B cell (primary cell): ENCODE results near the gene IL4R. TPM values are rescaled to one million over a fixed set of nuclear protein-coding genes. Genes with fewer than 3 reads are reported as not detected.

ENCODE experiments used
- ATAC-seq: fragments of 200-7000 bp; cut with Tn5 transposase; one replicate; pipeline ENCODE4 v1.10.0; 2021; ENCODE audit warnings: low read depth, mild to moderate bottlenecking, moderate number of reproducible peaks, moderate library complexity
- CTCF ChIA-PET: fragments of 350-600 bp; sonication (Branson Sonifier 250); formaldehyde crosslinking; loops from one replicate; lab custom pipeline; 2021; ENCODE audit warnings: antibody characterized with exemption, inconsistent platforms; lab: Charles Lee
- POLR2A ChIA-PET: fragments of 350-600 bp; sonication (Branson Sonifier 250); formaldehyde crosslinking; loops from one replicate; lab custom pipeline; 2021; ENCODE audit warnings: antibody characterized with exemption; lab: Charles Lee
- DNase-seq: peaks from one replicate; pipeline ENCODE4 v3.0.0; 2013
- H2AFZ ChIP-seq: 2 replicates; pipeline ENCODE4 v1.6.1; 2012; ENCODE audit warnings: mild to moderate bottlenecking, low read depth, low read length; ENCODE audit not compliant: insufficient read depth, poor library complexity, severe bottlenecking
- H3K27ac ChIP-seq, 2 donors: 1 replicate in 1 of 2; 2 replicates in 1 of 2; pipeline ENCODE4 v1.5.1; 2012 to 2013; ENCODE audit warnings: low read length in 2 of 2, mild to moderate bottlenecking in 2 of 2, moderate library complexity in 1 of 2
- H3K27me3 ChIP-seq, 4 experiments: fragments of 200-600 bp in 1 of 4; sonication (generic) in 1 of 4; replicated peaks in 1 of 4; 1 replicate in 2 of 4; 2 replicates in 2 of 4; pipeline versions ENCODE4 v1.6.1 to v1.7.0; 2013 to 2016; ENCODE audit warnings: low read length in 3 of 4, mild to moderate bottlenecking in 2 of 4, mixed read lengths in 1 of 4, moderate library complexity in 1 of 4; ENCODE audit not compliant: insufficient read depth in 4 of 4, control insufficient read depth in 3 of 4; ENCODE audit errors: control extremely low read depth in 1 of 4
- H3K36me3 ChIP-seq, 2 experiments: replicated peaks in 1 of 2; 1 replicate in 1 of 2; 2 replicates in 1 of 2; pipeline versions ENCODE4 v1.6.1 to v1.7.1; 2013; ENCODE audit warnings: low read length in 1 of 2; ENCODE audit not compliant: insufficient read depth in 2 of 2, control insufficient read depth in 1 of 2; ENCODE audit errors: control extremely low read depth in 1 of 2, extremely low read depth in 1 of 2
- H3K4me1 ChIP-seq, 2 donors: fragments of 200-600 bp in 1 of 2; sonication (generic) in 1 of 2; 1 replicate in 1 of 2; 2 replicates in 1 of 2; pipeline versions ENCODE4 v1.5.1 to v1.6.1; 2013 to 2017; ENCODE audit warnings: low read length in 2 of 2; ENCODE audit not compliant: control insufficient read depth in 2 of 2, insufficient read depth in 2 of 2
- H3K4me2 ChIP-seq: replicated peaks from 2 replicates; pipeline ENCODE3; 2012; ENCODE audit warnings: mild to moderate bottlenecking, low read depth, low read length; ENCODE audit not compliant: poor library complexity, severe bottlenecking
- H3K4me3 ChIP-seq, 5 experiments: fragments of 200-600 bp in 1 of 5; sonication (generic) in 1 of 5; 1 replicate in 3 of 5; 2 replicates in 2 of 5; pipeline versions ENCODE4 v1.5.1 to v1.7.0; 2011 to 2016; ENCODE audit warnings: low read length in 4 of 5, mild to moderate bottlenecking in 4 of 5, low read depth in 2 of 5, control low read depth in 1 of 5, moderate library complexity in 1 of 5; ENCODE audit not compliant: insufficient read depth in 1 of 5; ENCODE audit errors: control extremely low read depth in 1 of 5, extremely low read depth in 1 of 5
- H3K79me2 ChIP-seq: fragments of 200-600 bp; sonication (generic); one replicate; pipeline ENCODE4 v1.6.0; 2016; ENCODE audit warnings: low read length; ENCODE audit not compliant: control insufficient read depth, insufficient read depth
- H3K9ac ChIP-seq: fragments of 200-600 bp; sonication (generic); 2 replicates; pipeline ENCODE4 v1.6.1; 2017; ENCODE audit warnings: mild to moderate bottlenecking, low read length, moderate library complexity
- H3K9me3 ChIP-seq, 3 donors: one replicate each; pipeline versions ENCODE4 v1.6.1 to v1.7.1; 2013; ENCODE audit warnings: low read length in 2 of 3; ENCODE audit not compliant: control insufficient read depth in 2 of 3, insufficient read depth in 1 of 3; ENCODE audit errors: control extremely low read depth in 1 of 3
- H4K20me1 ChIP-seq: 2 replicates; pipeline ENCODE4 v1.6.0; 2012; ENCODE audit warnings: mild to moderate bottlenecking, low read length; ENCODE audit not compliant: insufficient read depth, control insufficient read depth, poor library complexity, severe bottlenecking
- H3K27ac Mint-ChIP-seq: one replicate; pipeline ENCODE4 v1.8.0; 2021; ENCODE audit warnings: mixed read lengths
- H3K27me3 Mint-ChIP-seq: one replicate; pipeline ENCODE4 v1.8.0; 2021; ENCODE audit warnings: mixed read lengths
- H3K4me1 Mint-ChIP-seq: one replicate; pipeline ENCODE4 v1.8.0; 2021; ENCODE audit warnings: mixed read lengths
- H3K4me3 Mint-ChIP-seq: one replicate; pipeline ENCODE4 v1.8.0; 2021; ENCODE audit warnings: mixed read lengths
- H3K9me3 Mint-ChIP-seq: one replicate; pipeline ENCODE4 v1.8.0; 2022; ENCODE audit warnings: mixed read lengths; ENCODE audit not compliant: insufficient read depth
- EZH2 ChIP-seq: IDR thresholded peaks from 2 replicates; pipeline ENCODE4 v1.6.1; 2012; ENCODE audit warnings: borderline replicate concordance, low read depth, mild to moderate bottlenecking, moderate library complexity, low read length; ENCODE audit not compliant: insufficient read depth, poor library complexity, severe bottlenecking
- WGBS: methylation state at CpG from one replicate; pipeline ENCODE4 v1.1.5; 2013; ENCODE audit warnings: missing lambda C conversion rate; ENCODE audit not compliant: insufficient coverage; 5-methylcytosine and 5-hydroxymethylcytosine counted together
- intact Hi-C: fragments of 100-400 bp; cut with micrococcal nuclease; formaldehyde crosslinking; loops from one replicate; pipeline ENCODE4 v1.10.0; 2022
- polyA plus RNA-seq: library from polyadenylated mRNA; depleted of rRNA; stranded (reverse); fragments of >200 nt; gene quantifications from 2 replicates; pipeline ENCODE4 v1.2.3, GENCODE V29; 2012
- total RNA-seq, 2 donors: library from RNA; stranded (reverse); fragments of 120-200 nt in 1 of 2; gene quantifications; 1 replicate in 1 of 2; 2 replicates in 1 of 2; pipeline versions ENCODE4 v1.2.3 to v1.2.4, GENCODE V29; 2013 to 2022
- TF ChIP-seq, protein P1 (sequence below): fragments of 200-600 bp; IDR thresholded peaks from one replicate; pipeline ENCODE4 v1.8.0; 2022; ENCODE audit warnings: antibody characterized with exemption, mild to moderate bottlenecking

IL4R gene
- total and polyA plus RNA-seq, 2 donors (not counting 1 experiment from before 2014, with no cell fraction given) = 311 to 966 TPM

DNA sequence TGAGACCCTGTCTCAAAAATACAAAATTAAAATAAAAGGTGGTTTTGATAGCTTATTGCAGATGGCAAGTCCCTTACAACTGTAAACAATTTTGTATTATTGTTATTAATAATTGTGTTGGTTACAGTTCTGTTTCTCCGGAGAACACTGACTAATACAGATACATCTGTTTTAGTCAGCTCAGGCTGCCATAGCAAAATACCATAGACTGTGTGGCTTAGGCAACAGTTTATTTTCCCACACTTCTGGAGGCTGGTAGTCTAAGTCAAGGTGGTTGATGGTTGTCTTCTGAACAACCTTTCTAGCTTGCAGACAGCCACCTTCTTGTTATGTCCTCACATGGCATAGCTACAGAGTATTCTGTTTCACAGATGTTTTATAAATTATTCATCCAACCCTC is 74.0 kb downstream of the IL4R start:
- Histone ChIP-seq H3K9me3 (peaks cover 3 to 40% (median 31%) of the 10 kb centered on the region in 3 donors), H3K4me1 (peaks cover 27 to 45% of the 10 kb centered on the region in 2 donors), H3K4me3 (no peak overlapping the region), H3K27ac (no peak overlapping the region), H2AFZ (no peak overlapping the region), H4K20me1 (no peaks in the 10 kb centered on the region), H3K36me3 (no peaks in the 10 kb centered on the region), H3K9ac (no peak overlapping the region), H3K4me2 (no peak overlapping the region), H3K27me3 (peaks cover 0 to 3% (median 0%) of the 10 kb centered on the region in 4 experiments), H3K79me2 (no peaks in the 10 kb centered on the region)
- ChIA-PET POLR2A (interaction anchor here (0.6 kb wide), 2 partner anchors 10 to 239 kb away, joined by 3 to 8 read pairs; no protein-coding TSS in a partner anchor), CTCF (interaction anchor here (1.3 to 2.9 kb wide), 2 partner anchors 13 to 21 kb away, joined by 7 to 15 read pairs; no protein-coding TSS in a partner anchor)
- TF ChIP-seq EZH2 = no peak
- TF ChIP-seq, protein P1, sequence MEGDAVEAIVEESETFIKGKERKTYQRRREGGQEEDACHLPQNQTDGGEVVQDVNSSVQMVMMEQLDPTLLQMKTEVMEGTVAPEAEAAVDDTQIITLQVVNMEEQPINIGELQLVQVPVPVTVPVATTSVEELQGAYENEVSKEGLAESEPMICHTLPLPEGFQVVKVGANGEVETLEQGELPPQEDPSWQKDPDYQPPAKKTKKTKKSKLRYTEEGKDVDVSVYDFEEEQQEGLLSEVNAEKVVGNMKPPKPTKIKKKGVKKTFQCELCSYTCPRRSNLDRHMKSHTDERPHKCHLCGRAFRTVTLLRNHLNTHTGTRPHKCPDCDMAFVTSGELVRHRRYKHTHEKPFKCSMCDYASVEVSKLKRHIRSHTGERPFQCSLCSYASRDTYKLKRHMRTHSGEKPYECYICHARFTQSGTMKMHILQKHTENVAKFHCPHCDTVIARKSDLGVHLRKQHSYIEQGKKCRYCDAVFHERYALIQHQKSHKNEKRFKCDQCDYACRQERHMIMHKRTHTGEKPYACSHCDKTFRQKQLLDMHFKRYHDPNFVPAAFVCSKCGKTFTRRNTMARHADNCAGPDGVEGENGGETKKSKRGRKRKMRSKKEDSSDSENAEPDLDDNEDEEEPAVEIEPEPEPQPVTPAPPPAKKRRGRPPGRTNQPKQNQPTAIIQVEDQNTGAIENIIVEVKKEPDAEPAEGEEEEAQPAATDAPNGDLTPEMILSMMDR = no peak
- WGBS = no CpG with 5 or more reads among the region's 1 CpG
- DNase-seq (no peak), ATAC-seq (no peak)
- intact Hi-C loops = no loop called here
- H3K27me3 Mint-ChIP-seq = no peaks in the 10 kb centered on the region
- no peak overlapping the region for H3K4me3 Mint-ChIP-seq
- peaks cover 13% of the 10 kb centered on the region for H3K9me3 Mint-ChIP-seq
- no peak overlapping the region for H3K27ac Mint-ChIP-seq
- H3K4me1 Mint-ChIP-seq = peaks cover 27% of the 10 kb centered on the region

DNA sequence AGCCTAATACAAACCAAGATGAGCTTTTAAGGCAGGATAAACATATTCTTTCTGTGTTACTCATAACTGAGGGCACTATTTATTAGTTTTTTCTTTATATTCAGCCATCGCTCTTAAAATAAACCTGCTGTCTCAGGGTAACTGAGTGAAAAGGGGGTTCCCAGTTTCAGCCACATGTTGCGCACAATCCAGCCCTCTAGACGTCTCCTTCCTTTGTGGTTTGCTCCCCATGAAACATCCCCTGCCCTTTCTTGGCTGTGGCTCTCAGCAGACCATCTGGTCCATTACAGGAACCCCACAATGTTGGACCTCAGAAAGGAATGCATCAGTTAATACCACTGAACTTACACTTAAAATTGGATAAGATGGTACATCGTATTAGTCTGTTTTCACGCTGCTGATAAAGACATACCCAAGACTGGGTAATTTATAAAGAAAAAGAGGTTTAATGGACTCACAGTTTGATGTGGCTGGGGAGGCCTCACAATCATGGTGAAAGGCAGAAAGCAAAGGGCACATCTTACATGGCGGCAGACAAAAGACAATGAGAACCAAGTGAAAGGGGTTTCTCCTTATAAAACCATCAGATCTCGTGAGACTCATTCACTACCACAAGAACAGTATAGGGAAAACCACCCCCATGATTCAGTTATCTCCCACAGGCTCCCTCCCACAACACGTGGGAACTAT is 75.6 kb downstream of the IL4R start:
- peaks cover 0 to 3% (median 0%) of the 10 kb centered on the region in 4 experiments for H3K27me3 ChIP-seq
- H3K4me3 Mint-ChIP-seq = no peak overlapping the region
- DNase-seq = peak; percentile 24
- ChIA-PET CTCF (no interaction called here), POLR2A (interaction anchor here (0.7 kb wide), 1 partner anchor 15 kb away, joined by 3 read pairs; no protein-coding TSS in a partner anchor)
- no peak for ATAC-seq
- intact Hi-C loops = no loop called here
- H3K9ac ChIP-seq = no peak overlapping the region
- no peaks in the 10 kb centered on the region for H4K20me1 ChIP-seq
- H3K36me3 ChIP-seq = no peaks in the 10 kb centered on the region
- H2AFZ ChIP-seq = no peak overlapping the region
- peaks cover 14% of the 10 kb centered on the region for H3K4me1 Mint-ChIP-seq
- no peak overlapping the region for H3K4me2 ChIP-seq
- peaks cover 6 to 41% (median 30%) of the 10 kb centered on the region in 3 donors for H3K9me3 ChIP-seq
- no peaks in the 10 kb centered on the region for H3K27me3 Mint-ChIP-seq
- H3K4me1 ChIP-seq = peaks cover 12 to 28% of the 10 kb centered on the region in 2 donors
- WGBS = 100% methylated on average over 1 of the region's 8 CpGs
- no peaks in the 10 kb centered on the region for H3K79me2 ChIP-seq
- H3K9me3 Mint-ChIP-seq = peaks cover 24% of the 10 kb centered on the region
- no peak overlapping the region for H3K4me3 ChIP-seq
- no peak overlapping the region for H3K27ac ChIP-seq
- TF ChIP-seq EZH2 = no peak
- TF ChIP-seq, protein P1 = no peak
- H3K27ac Mint-ChIP-seq = peak overlapping the region; percentile 58
